Renal pelvis (tissue), 4 donors: ENCODE measurements around the gene P2RX4. TPM values are rescaled to one million over a fixed set of nuclear protein-coding genes. Genes with fewer than 3 reads are reported as not detected.
A peak's percentile ranks its signal among the peaks of the same experiment; 100 is the strongest.

ENCODE experiments used
- DNase-seq: peaks from one replicate; pipeline ENCODE4 v3.0.0-alpha.2; 2013
- polyA plus RNA-seq, 3 donors: library from polyadenylated mRNA; unstranded; fragments of 120-200 nt; gene quantifications; one replicate each; pipeline ENCODE4 v1.2.1, GENCODE V29; 2013; ENCODE audit not compliant: insufficient read length in 3 of 3

P2RX4 gene
- polyA plus RNA-seq, 3 donors: 33.6 to 39.6 (median 33.8) TPM

- DNase-seq: no peak
Observed at GRCh38 chr12:121239351-121240061, 29.6 kb downstream of the P2RX4 start.

GRCh38 chr12:121240062-121240420 lies 30.1 kb downstream of the P2RX4 start:
- DNase-seq: no peak

GRCh38 chr12:121240484-121241101 lies 30.7 kb downstream of the P2RX4 start:
- DNase-seq: peak; percentile 84

- DNase-seq: peak; percentile 49
Observed at GRCh38 chr12:121241156-121241970, 31.4 kb downstream of the P2RX4 start.

GRCh38 chr12:121245031-121245430 lies 35.1 kb downstream of the P2RX4 start:
- no peak for DNase-seq

- no peak for DNase-seq
Observed at GRCh38 chr12:121245951-121246350, 36.0 kb downstream of the P2RX4 start.

GRCh38 chr12:121246893-121247557 lies 37.1 kb downstream of the P2RX4 start:
- DNase-seq: no peak

- peak; percentile 39 for DNase-seq
Observed at GRCh38 chr12:121248622-121249021, 38.7 kb downstream of the P2RX4 start.

GRCh38 chr12:121250359-121250758 lies 40.4 kb downstream of the P2RX4 start:
- DNase-seq: no peak

- no peak for DNase-seq
Observed at GRCh38 chr12:121251838-121252237, 41.9 kb downstream of the P2RX4 start.

- no peak for DNase-seq
Observed at GRCh38 chr12:121252712-121253345, 42.9 kb downstream of the P2RX4 start.

- no peak for DNase-seq
Observed at GRCh38 chr12:121253638-121254335, 43.9 kb downstream of the P2RX4 start.

- no peak for DNase-seq
Observed at GRCh38 chr12:121255433-121255832, 45.5 kb downstream of the P2RX4 start.

- DNase-seq: peak; percentile 89
Observed at GRCh38 chr12:121257704-121258449, 47.9 kb downstream of the P2RX4 start.

- DNase-seq: no peak
Observed at GRCh38 chr12:121259074-121259473, 49.1 kb downstream of the P2RX4 start.

GRCh38 chr12:121260091-121260490 lies 50.2 kb downstream of the P2RX4 start:
- no peak for DNase-seq

GRCh38 chr12:121261398-121261797 lies 51.5 kb downstream of the P2RX4 start:
- no peak for DNase-seq

GRCh38 chr12:121263206-121263935 lies 53.4 kb downstream of the P2RX4 start:
- no peak for DNase-seq

- DNase-seq: no peak
Observed at GRCh38 chr12:121264135-121264534, 54.2 kb downstream of the P2RX4 start.
